Epidermal melanocyte (primary cell): ENCODE data around the gene GIT2.

Experiments used
- DNase-seq: peaks from one replicate; pipeline ENCODE4 v3.0.0; 2011; ENCODE audit warnings: low spot score; ENCODE audit not compliant: insufficient read length

Gene GIT2

GRCh38 chr12:109983432-109984142 is 12.6 kb downstream of the GIT2 start:
- no peak for DNase-seq

DNA sequence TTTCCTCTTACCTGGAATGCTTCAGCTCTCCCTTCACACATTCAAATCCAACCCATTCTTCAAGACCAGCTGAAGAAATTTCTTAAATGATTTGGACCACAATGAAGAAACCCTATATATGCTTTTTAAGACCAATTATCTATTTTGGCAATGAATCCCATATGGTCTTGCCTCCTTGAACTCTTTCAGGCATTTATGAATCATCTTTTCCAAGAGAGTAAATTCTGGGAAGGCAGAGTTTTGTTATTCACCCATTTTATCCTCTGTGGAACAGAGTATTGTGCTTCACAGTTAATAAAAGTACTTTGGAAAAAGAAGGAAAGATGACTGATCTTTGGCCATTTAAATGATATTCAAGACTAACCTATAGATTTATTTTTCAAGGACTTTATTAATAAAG is 14.0 kb downstream of the GIT2 start:
- no peak for DNase-seq

DNA sequence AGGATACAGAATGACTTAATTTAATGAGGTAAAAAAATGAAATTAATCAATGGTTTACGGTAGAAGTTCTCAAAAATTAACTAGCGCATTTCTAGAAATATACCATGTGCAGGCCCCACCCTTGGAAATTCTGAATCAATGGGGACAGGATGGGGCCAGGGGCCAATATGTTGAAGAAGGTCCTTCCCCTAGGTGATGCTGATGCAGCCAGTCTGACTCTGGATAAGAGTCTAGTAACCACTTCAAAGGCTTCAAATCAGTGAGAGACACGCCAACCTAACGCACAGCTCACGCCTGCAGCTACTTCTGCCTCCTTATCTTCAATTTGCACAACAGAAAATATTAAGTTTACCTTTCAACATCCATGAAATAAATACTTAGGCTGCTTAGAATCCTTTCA is 14.9 kb downstream of the GIT2 start:
- DNase-seq: no peak

GRCh38 chr12:109972821-109973220 is 23.3 kb downstream of the GIT2 start:
- DNase-seq: no peak

DNA sequence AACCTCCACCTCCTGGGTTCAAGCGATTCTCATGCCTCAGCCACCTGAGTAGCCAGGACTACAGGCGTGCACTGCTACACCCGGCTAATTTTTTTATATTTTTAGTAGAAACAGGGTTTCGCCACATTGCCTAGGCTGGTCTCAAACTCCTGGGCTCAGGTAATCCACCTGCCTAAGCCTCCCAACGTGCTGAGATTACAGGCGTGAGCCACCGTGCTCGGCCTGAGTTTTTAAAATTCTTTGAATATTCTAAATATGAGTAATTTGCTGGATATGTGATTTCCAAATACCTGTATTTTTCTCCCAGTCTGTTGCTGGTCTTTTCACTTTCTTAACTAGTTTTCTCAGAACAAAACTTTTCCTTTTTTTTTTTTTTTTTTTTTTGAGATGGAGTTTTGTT is 27.4 kb downstream of the GIT2 start:
- DNase-seq: no peak

- no peak for DNase-seq
Observed at GRCh38 chr12:109968032-109968420, 28.1 kb downstream of the GIT2 start.

DNA sequence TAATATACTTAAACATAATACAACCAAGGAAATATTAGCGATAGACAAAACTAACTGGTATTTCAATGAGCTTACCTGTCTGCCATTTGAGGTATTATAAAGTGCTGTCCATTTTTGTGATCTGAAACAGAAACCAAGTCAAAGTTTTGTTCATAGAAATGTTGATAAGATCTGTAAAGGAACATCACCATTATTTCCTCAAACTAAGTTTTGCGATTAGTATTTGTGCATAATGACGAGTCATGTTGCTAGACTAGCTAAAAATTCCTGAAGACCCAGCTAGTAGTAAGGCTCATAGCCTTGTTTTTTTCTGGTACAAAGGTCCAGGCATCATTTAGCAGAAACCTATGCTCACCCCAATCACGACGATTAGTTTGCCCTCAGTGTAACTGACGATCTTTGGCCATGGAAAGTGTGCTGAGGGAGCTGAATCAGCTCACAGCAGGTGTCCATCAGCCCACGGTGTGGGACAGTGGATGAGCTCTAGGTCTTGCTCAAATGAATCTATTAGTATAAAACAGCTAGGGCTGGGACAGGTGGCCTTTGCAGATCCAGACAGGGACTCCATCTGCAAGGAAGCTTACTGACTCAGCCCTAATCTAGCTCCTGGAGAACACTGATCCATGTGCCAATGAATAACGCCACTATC is 28.7 kb downstream of the GIT2 start:
- DNase-seq: no peak

DNA sequence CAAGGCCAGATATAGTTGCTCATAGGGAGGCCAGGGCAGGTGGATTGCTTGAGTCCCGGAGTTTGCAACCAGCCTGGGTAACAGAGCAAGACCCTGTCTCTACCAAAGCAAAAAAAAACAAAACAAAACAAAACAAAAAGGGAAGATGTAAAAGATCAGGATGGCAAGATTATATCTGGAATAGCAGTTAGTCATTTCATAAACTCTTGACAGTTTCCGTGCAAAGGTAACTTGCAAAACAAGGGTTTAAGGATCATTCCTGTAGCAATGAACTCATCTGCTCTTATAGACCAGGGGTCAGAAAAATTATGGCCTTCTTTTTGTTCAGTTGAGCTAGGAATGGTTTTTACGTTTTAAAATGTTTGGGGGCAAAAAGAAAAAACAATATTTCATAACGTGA is 29.6 kb downstream of the GIT2 start:
- no peak for DNase-seq

DNA sequence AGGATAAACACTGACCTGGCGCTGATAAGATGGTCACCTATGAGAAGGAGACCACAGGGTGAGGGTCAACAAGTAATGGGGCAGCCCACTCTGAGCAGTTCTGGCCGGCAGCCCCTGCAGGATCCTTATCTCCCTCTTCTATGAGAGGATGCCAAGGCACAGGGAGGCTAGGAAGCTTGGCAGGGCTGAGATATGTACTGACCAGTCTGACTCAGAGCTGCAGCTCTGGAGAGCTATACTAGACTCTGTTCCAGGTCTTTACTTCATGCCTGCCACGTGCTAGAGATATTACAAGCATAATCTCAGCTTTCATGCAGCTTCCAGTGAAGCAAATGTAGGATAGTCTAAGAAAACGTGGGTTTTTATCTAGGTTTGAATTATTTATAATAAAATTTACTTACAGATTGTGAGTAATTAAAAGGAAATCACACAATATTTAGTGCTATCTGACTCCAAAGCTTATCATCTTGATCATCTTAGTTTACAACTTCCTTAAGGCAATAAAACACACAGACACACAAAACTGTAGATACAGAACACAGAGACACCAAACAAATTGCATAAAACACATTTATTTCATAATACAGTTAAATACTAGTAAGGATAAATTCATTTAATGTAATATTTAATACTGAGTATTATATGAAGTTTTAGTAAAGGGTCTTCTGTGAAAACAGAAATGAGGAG is 32.3 kb downstream of the GIT2 start:
- no peak for DNase-seq

- no peak for DNase-seq
Observed at GRCh38 chr12:109963330-109963729, 32.8 kb downstream of the GIT2 start.

DNA sequence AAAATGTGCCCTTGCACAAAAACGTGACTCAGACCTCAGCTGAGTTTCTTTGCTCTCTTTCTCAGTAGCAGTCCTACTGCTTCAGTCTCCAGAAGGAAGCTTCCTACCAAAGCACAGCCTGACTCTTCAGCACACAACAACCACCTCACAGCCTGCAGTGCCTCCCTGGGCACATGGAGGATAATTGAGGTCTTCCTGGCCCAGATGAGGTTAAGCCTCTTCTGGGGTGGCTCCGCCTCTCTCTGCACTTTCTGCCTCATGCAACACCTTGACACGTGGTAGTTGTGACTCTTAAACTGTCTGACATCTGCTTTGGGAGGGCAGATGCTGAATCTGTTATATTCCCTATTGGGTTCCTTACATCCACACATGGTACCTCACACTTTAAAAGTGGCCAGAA is 33.8 kb downstream of the GIT2 start:
- DNase-seq: no peak

GRCh38 chr12:109961612-109962011 is 34.6 kb downstream of the GIT2 start:
- DNase-seq: no peak

GRCh38 chr12:109961201-109961600 is 35.0 kb downstream of the GIT2 start:
- no peak for DNase-seq

DNA sequence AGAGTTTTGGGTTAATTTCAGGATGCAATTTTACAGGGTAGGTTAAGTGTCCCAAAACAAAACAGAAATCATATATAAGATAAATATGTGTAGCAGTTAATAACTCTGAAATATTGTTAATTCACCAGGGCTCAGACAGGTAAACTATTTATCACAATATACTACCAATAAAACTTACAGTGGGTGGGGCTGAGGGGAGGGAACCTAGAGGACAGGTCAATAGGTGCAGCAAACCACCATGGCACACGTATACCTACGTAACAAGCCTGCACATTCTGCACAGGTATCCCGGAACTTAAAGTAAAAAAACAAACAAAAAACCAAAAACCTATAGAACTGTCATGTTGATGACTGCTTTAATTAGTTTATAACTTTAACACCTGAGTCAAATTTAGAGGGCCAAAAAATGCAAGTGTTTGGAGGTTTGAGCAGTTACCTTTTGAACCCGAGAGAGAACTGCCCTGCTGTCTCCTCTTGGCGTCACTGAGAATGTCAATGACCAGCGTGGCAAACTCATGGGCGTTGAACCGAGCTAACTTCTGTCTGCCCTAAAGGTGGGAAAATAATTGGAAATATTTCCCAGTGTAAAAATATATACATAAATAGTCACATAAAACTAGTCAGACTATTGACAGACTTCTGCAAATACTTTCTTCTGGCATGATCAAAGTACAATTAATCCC is 36.6 kb downstream of the GIT2 start:
- DNase-seq: no peak

- no peak for DNase-seq
Observed at GRCh38 chr12:109958374-109958773, 37.8 kb downstream of the GIT2 start.

DNA sequence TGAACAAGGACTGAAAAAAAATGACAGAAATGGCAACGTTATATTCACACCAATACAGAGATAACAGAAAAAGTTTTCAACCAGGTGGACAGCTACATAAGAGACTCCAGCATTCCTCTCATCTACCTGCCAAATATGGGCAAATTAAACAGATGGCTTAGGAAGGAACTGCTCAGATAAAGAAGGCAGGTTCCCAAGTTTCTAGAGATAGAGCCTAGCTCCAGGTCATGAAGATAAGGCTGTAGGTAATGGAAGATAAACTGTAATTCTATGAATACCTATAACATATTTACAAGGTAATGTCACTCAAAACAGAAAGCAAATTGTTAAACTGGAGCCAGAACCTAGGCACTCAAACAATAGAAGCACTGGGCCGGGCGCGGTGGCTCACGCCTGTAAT is 42.5 kb downstream of the GIT2 start:
- no peak for DNase-seq

- no peak for DNase-seq
Observed at GRCh38 chr12:109952873-109953272, 43.3 kb downstream of the GIT2 start.

- no peak for DNase-seq
Observed at GRCh38 chr12:109952160-109952858, 43.9 kb downstream of the GIT2 start.

- no peak for DNase-seq
Observed at GRCh38 chr12:109951751-109952150, 44.4 kb downstream of the GIT2 start.

GRCh38 chr12:109951136-109951535 is 45.0 kb downstream of the GIT2 start:
- DNase-seq: no peak

DNA sequence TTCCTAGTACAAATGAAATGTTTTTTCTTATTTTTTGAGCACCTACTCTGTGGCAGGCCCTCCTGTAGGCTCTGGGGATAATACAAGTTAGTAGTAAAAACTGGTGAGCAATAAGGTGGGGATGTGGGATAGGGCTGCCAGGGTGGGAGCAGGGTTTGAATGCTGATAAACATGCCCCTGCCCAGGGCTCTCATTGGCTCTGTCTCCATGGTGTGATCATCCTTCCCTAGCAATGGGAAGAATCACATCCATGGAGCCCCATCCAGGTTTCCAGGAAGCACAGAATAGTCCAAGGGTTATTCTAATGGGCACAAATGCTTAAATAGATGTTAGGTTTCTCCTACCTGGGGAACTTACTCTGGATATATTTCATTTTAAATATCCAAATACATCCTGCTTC is 45.5 kb downstream of the GIT2 start:
- no peak for DNase-seq

DNA sequence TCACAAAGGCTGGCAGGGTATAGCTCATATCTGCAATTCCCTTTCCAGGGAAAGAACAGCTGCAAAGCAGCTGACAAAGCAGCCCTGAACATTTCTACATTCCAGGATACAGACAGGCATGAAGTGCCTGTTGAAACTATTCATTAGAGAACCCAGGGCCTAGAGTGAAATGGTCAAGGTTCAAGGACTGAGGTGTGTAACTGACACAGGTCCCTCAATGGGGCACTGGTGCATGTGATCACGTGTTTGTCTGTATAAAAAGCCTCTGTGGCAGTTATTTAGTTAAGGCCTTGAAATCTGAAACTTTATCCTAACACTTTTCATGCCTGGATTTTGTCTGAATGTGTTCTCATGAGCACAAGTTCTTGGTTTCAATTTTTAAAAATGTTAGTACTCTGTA is 47.1 kb downstream of the GIT2 start:
- peak; percentile 70 for DNase-seq
